ENCODE measurements around the gene SLC25A25. TPM values are rescaled to one million over a fixed set of nuclear protein-coding genes. Genes with fewer than 3 reads are reported as not detected.

Gene SLC25A25
- total and polyA plus RNA-seq, 10 of the 15 experiments (the other 5 are each of a cell fraction or from before 2014, with no cell fraction given): 0.04 to 17.1 (median 12.4) TPM; not detected in 1

- no peaks in the 10 kb centered on the region for H3K9me3 ChIP-seq (replicated peaks; ENCODE audit: control insufficient read depth, insufficient read depth, low read length)
- no TSS peak for BruUV-seq (replicated peaks)
- POLR2A ChIA-PET: interaction anchor here (0.6 to 1.1 kb wide), 4 partner anchors 19 to 432 kb away, joined by 3 to 4 read pairs (median 4); no protein-coding TSS in a partner anchor
- H3K27me3 ChIP-seq (replicated peaks in 1 of 2; ENCODE audit: control insufficient read depth in 2 of 2, insufficient read depth in 2 of 2, low read length in 1 of 2): no peaks in the 10 kb centered on the region
- H3K27ac ChIP-seq (ENCODE audit: control insufficient read depth, insufficient read depth): no peak overlapping the region
- SMC1A ChIA-PET (ENCODE audit: uncharacterized antibody, unreplicated experiment): interaction anchor here (1.5 kb wide), 1 partner anchor 9 kb away, joined by 4 read pairs; no protein-coding TSS in a partner anchor
- RAD21 ChIA-PET (ENCODE audit: unreplicated experiment): no interaction called here
- WGBS (ENCODE audit: insufficient coverage, insufficient replicate concordance, low lambda C conversion rate, missing lambda C conversion rate): 97% methylated on average over 11 of the region's 13 CpGs
- peaks cover 25% of the 10 kb centered on the region for H3K4me1 ChIP-seq (ENCODE audit: control insufficient read depth, insufficient read depth, low read length)
- DNase-seq (ENCODE audit: low read depth, low spot score) (no peak), ATAC-seq (no peak), FAIRE-seq (no peak)
- intact Hi-C loops (cut with micrococcal nuclease; ENCODE audit: unreplicated experiment) (no loop called here), in situ Hi-C loops (cut with MboI) (no loop called here)
- H2AFZ ChIP-seq (ENCODE audit: control insufficient read depth, low read depth, low read length): no peak overlapping the region
- H4K20me1 ChIP-seq (ENCODE audit: control insufficient read depth, insufficient read depth): peaks cover 3% of the 10 kb centered on the region; the same call in 1 of the 2 replicates
- H3K4me3 ChIP-seq: no peak overlapping the region
- peaks cover 28% of the 10 kb centered on the region for H3K79me2 ChIP-seq (ENCODE audit: control insufficient read depth, insufficient read depth, low read length)
- H3K4me2 ChIP-seq (ENCODE audit: control insufficient read depth, insufficient read depth): no peak overlapping the region
- CTCF ChIA-PET: interaction anchor here (0.7 to 0.9 kb wide), 2 partner anchors 56 to 148 kb away, joined by 3 to 4 read pairs; no protein-coding TSS in a partner anchor
- H3K9ac ChIP-seq (ENCODE audit: control insufficient read depth, insufficient read depth, low read length): no peak overlapping the region
- peaks cover 8 to 10% of the 10 kb centered on the region in 2 experiments; a peak in 3 of 4 replicates for H3K36me3 ChIP-seq (ENCODE audit: control insufficient read depth in 2 of 2, insufficient read depth in 2 of 2, low read length in 1 of 2)
- TF ChIP-seq SMC3 (IDR thresholded peaks at IDR 0.05; ENCODE audit: borderline replicate concordance, low read length): no peak
- TF ChIP-seq GATAD2B (conservative IDR thresholded peaks at IDR 0.05; ENCODE audit: low read depth): no peak
- TF ChIP-seq KDM1A (IDR thresholded peaks at IDR 0.05; ENCODE audit: borderline replicate concordance): no peak
- TF ChIP-seq ATF7 (IDR thresholded peaks at IDR 0.05; ENCODE audit: low read depth): no peak
- TF ChIP-seq PAX5 (IDR thresholded peaks at IDR 0.05; ENCODE audit: borderline replicate concordance, low read depth, low read length): no peak
- TF ChIP-seq CTCF (IDR thresholded peaks at IDR 0.05 in 2 of 3, conservative IDR thresholded peaks at IDR 0.05 in 1 of 3; ENCODE audit: control insufficient read depth in 2 of 3, extremely low read depth in 1 of 3, insufficient read depth in 1 of 3, low read depth in 3 of 3, low read length in 3 of 3): no peak
- TF ChIP-seq NBN (IDR thresholded peaks at IDR 0.05): no peak
- TF ChIP-seq REST (IDR thresholded peaks at IDR 0.05; ENCODE audit: low read depth, low read length): no peak
- TF ChIP-seq SMAD1 (IDR thresholded peaks at IDR 0.05; ENCODE audit: low read depth, partially characterized antibody): no peak
- no peak for TF ChIP-seq E4F1 (IDR thresholded peaks at IDR 0.05; ENCODE audit: borderline replicate concordance, partially characterized antibody)
- TF ChIP-seq CHD4 (IDR thresholded peaks at IDR 0.05): no peak
- no peak for TF ChIP-seq EED (IDR thresholded peaks at IDR 0.05; ENCODE audit: low read depth)
- no peak for TF ChIP-seq ZZZ3 (IDR thresholded peaks at IDR 0.05; ENCODE audit: control insufficient read depth, insufficient read length, low read depth)
- TF ChIP-seq USF2 (IDR thresholded peaks at IDR 0.05; ENCODE audit: borderline replicate concordance, low read depth, low read length): no peak
- TF ChIP-seq WRNIP1 (IDR thresholded peaks at IDR 0.05; ENCODE audit: borderline replicate concordance, low read depth, low read length): no peak
Observed at GRCh38 chr9:128091144-128091543, 23.1 kb downstream of the SLC25A25 start.

Data from GM12878 (cell line).